Stimulated activated CD4-positive, alpha-beta T cell treated with anti-CD3 and anti-CD28 coated beads, Interleukin-1b, Interleukin-23, amount 100 ng/mL, for 4 hours (primary cell): Measurements from ENCODE around the gene MRGPRG.

Experiments
- DNase-seq, 2 donors: peaks; one replicate each; pipeline ENCODE4 v3.0.0-alpha.2; 2020; ENCODE audit warnings: low read depth in 2 of 2

MRGPRG gene

GRCh38 chr11:3207526-3208189, 11.0 kb downstream of the MRGPRG start:
- DNase-seq = no peak

- DNase-seq = no peak
Measured at GRCh38 chr11:3206922-3207204, 11.8 kb downstream of the MRGPRG start.

- no peak for DNase-seq
Measured at GRCh38 chr11:3206156-3206921, 12.3 kb downstream of the MRGPRG start.

- DNase-seq = no peak
Measured at GRCh38 chr11:3205261-3206155, 13.1 kb downstream of the MRGPRG start.

- DNase-seq = no peak
Measured at GRCh38 chr11:3204141-3205015, 14.2 kb downstream of the MRGPRG start.

- DNase-seq = no peak
Measured at GRCh38 chr11:3203221-3204043, 15.2 kb downstream of the MRGPRG start.

- no peak for DNase-seq
Measured at GRCh38 chr11:3202759-3203158, 15.9 kb downstream of the MRGPRG start.

- no peak for DNase-seq
Measured at GRCh38 chr11:3202305-3202704, 16.3 kb downstream of the MRGPRG start.

GRCh38 chr11:3201677-3202181, 16.9 kb downstream of the MRGPRG start:
- DNase-seq = no peak

- no peak for DNase-seq
Measured at GRCh38 chr11:3201112-3201581, 17.5 kb downstream of the MRGPRG start.

- no peak for DNase-seq
Measured at GRCh38 chr11:3200388-3201111, 18.1 kb downstream of the MRGPRG start.

GRCh38 chr11:3199537-3200295, 18.9 kb downstream of the MRGPRG start:
- DNase-seq = no peak

- no peak for DNase-seq
Measured at GRCh38 chr11:3198815-3199214, 19.8 kb downstream of the MRGPRG start.

- no peak for DNase-seq
Measured at GRCh38 chr11:3197878-3198528, 20.6 kb downstream of the MRGPRG start.

- no peak for DNase-seq
Measured at GRCh38 chr11:3197044-3197695, 21.4 kb downstream of the MRGPRG start.

GRCh38 chr11:3196161-3197043, 22.2 kb downstream of the MRGPRG start:
- no peak for DNase-seq
